Liver (tissue), 9 donors: ENCODE measurements around the gene ZBTB11. TPM values are rescaled to one million over a fixed set of nuclear protein-coding genes. Genes with fewer than 3 reads are reported as not detected.

ENCODE experiments used
- DNase-seq: peaks from one replicate; pipeline ENCODE4 v3.0.0-alpha.2; 2017; ENCODE audit warnings: low spot score
- H3K27ac ChIP-seq, 2 donors: one replicate each; pipeline ENCODE4 v1.7.0; 2013; ENCODE audit warnings: inconsistent platforms in 2 of 2, low read length in 2 of 2, control low read depth in 1 of 2, low read depth in 1 of 2, mild to moderate bottlenecking in 1 of 2
- H3K27me3 ChIP-seq, 4 donors: one replicate each; pipeline versions ENCODE4 v1.6.1 to v1.7.0; 2013; ENCODE audit warnings: low read length in 3 of 4, inconsistent platforms in 1 of 4, mild to moderate bottlenecking in 1 of 4, moderate library complexity in 1 of 4; ENCODE audit not compliant: control insufficient read depth in 4 of 4, insufficient read depth in 4 of 4
- H3K36me3 ChIP-seq, 4 donors: one replicate each; pipeline versions ENCODE4 v1.6.1 to v1.7.0; 2013; ENCODE audit warnings: low read length in 3 of 4, mild to moderate bottlenecking in 3 of 4, low read depth in 1 of 4, moderate library complexity in 1 of 4; ENCODE audit not compliant: control insufficient read depth in 4 of 4, insufficient read depth in 3 of 4
- H3K4me1 ChIP-seq, 4 donors: one replicate each; pipeline versions ENCODE4 v1.6.1 to v1.7.0; 2013; ENCODE audit warnings: low read length in 3 of 4, mild to moderate bottlenecking in 3 of 4, moderate library complexity in 1 of 4; ENCODE audit not compliant: control insufficient read depth in 4 of 4, insufficient read depth in 4 of 4
- H3K4me3 ChIP-seq, 3 donors: one replicate each; pipeline versions ENCODE4 v1.6.1 to v1.7.0; 2013; ENCODE audit warnings: low read length in 3 of 3, control low read depth in 1 of 3, low read depth in 1 of 3, mild to moderate bottlenecking in 1 of 3
- H3K9ac ChIP-seq, 2 donors: one replicate each; pipeline ENCODE4 v1.7.0; 2013; ENCODE audit warnings: low read length in 2 of 2, mild to moderate bottlenecking in 2 of 2, moderate library complexity in 2 of 2, control low read depth in 1 of 2, low read depth in 1 of 2
- H3K9me3 ChIP-seq, 4 donors: one replicate each; pipeline versions ENCODE4 v1.6.1 to v1.7.0; 2013; ENCODE audit warnings: low read length in 3 of 4; ENCODE audit not compliant: control insufficient read depth in 4 of 4
- ATF3 ChIP-seq: IDR thresholded peaks from 2 replicates; pipeline ENCODE4 v1.6.1; 2016; ENCODE audit warnings: antibody characterized with exemption
- CTCF ChIP-seq: fragments of 150-350 bp; IDR thresholded peaks from 2 replicates; pipeline ENCODE4 v1.5.1; 2017; ENCODE audit warnings: improper control_type of control experiment, low read depth, low read length; ENCODE audit not compliant: missing input control
- FOXA2 ChIP-seq: IDR thresholded peaks from 2 replicates; pipeline ENCODE4 v1.6.1; 2016; ENCODE audit warnings: antibody characterized with exemption
- GABPA ChIP-seq, 2 donors: IDR thresholded peaks in 1 of 2; conservative IDR thresholded peaks in 1 of 2; 2 replicates each; pipeline ENCODE4 v1.6.1; 2016; ENCODE audit warnings: antibody characterized with exemption in 2 of 2, mild to moderate bottlenecking in 1 of 2, moderate library complexity in 1 of 2
- HNF4A ChIP-seq, 2 donors: conservative IDR thresholded peaks; 2 replicates each; pipeline ENCODE4 v1.6.1; 2016; ENCODE audit warnings: antibody characterized with exemption in 2 of 2, mild to moderate bottlenecking in 2 of 2
- HNF4G ChIP-seq: IDR thresholded peaks from 2 replicates; pipeline ENCODE4 v1.6.1; 2016; ENCODE audit warnings: antibody characterized with exemption
- JUND ChIP-seq, 2 donors: IDR thresholded peaks; 2 replicates each; pipeline ENCODE4 v1.6.1; 2016; ENCODE audit warnings: antibody characterized with exemption in 2 of 2
- MAX ChIP-seq: IDR thresholded peaks from 2 replicates; pipeline ENCODE4 v1.6.1; 2016; ENCODE audit warnings: antibody characterized with exemption
- NR2F2 ChIP-seq: IDR thresholded peaks from 2 replicates; pipeline ENCODE4 v1.6.1; 2016; ENCODE audit warnings: antibody characterized with exemption
- RAD21 ChIP-seq, 2 donors: IDR thresholded peaks; 2 replicates each; pipeline ENCODE4 v1.6.1; 2016; ENCODE audit warnings: antibody characterized with exemption in 2 of 2, mild to moderate bottlenecking in 2 of 2
- REST ChIP-seq: IDR thresholded peaks from 2 replicates; pipeline ENCODE4 v1.6.1; 2016; ENCODE audit warnings: antibody characterized with exemption, mild to moderate bottlenecking
- SP1 ChIP-seq: IDR thresholded peaks from 2 replicates; pipeline ENCODE4 v1.6.1; 2018; ENCODE audit warnings: antibody characterized with exemption, mild to moderate bottlenecking
- TAF1 ChIP-seq: conservative IDR thresholded peaks from 2 replicates; pipeline ENCODE4 v1.6.1; 2016; ENCODE audit warnings: antibody characterized with exemption, mild to moderate bottlenecking
- YY1 ChIP-seq: IDR thresholded peaks from 2 replicates; pipeline ENCODE4 v1.6.1; 2016; ENCODE audit warnings: antibody characterized with exemption, mild to moderate bottlenecking
- ZBTB33 ChIP-seq: IDR thresholded peaks from 2 replicates; pipeline ENCODE4 v1.6.1; 2016; ENCODE audit warnings: antibody characterized with exemption
- whole genome bisulfite sequencing: extraction: QIAGEN DNeasy Blood & Tissue Kit; methylation state at CpG from one replicate; pipeline ENCODE4 v1.1.7; 2013; 5-methylcytosine and 5-hydroxymethylcytosine counted together
- polyA plus RNA-seq, 2 donors: library from polyadenylated mRNA; stranded (reverse) in 1 of 2; unstranded in 1 of 2; fragments of 200-250 nt in 1 of 2; fragments of >200 nt in 1 of 2; fragmentation: Nextera tagmentation in 1 of 2; extraction: Ambion mirVana in 1 of 2; gene quantifications; one replicate each; pipeline versions ENCODE4 v1.2.1 to v1.2.3, GENCODE V29; 2013 to 2015
- total RNA-seq, 2 donors: library from RNA; depleted of rRNA; stranded (reverse); fragments of >200 nt; gene quantifications; one replicate each; pipeline ENCODE4 v1.2.3, GENCODE V29; 2014
- donor health status: healthy.
- donor health status: healthy.
- donor health status: healthy.
- donor health status: healthy.
- donor health status: healthy.

Gene ZBTB11
- total and polyA plus RNA-seq, 4 donors = 3.8 to 18.7 (median 9.2) TPM

GRCh38 chr3:101643861-101644613 lies 32.9 kb downstream of the ZBTB11 start:
- no peak overlapping the region for H3K9ac ChIP-seq
- WGBS = 78% methylated on average over 6 of the region's 6 CpGs
- TF ChIP-seq FOXA2 (no peak), RAD21 (IDR thresholded peaks at IDR 0.05) (no peak)
- no peak overlapping the region for H3K27ac ChIP-seq
- no peak for DNase-seq
- no peaks in the 10 kb centered on the region for H3K9me3 ChIP-seq
- no peak overlapping the region for H3K4me3 ChIP-seq
- H3K27me3 ChIP-seq = no peaks in the 10 kb centered on the region
- H3K36me3 ChIP-seq = peaks cover 2 to 7% (median 5%) of the 10 kb centered on the region in 4 donors
- no peaks in the 10 kb centered on the region for H3K4me1 ChIP-seq

- DNase-seq = no peak
- TF ChIP-seq HNF4G (no peak), ATF3 (no peak), TAF1 (no peak), MAX (no peak), FOXA2 (no peak), GABPA (IDR thresholded peaks at IDR 0.05 in 1 of 2, conservative IDR thresholded peaks at IDR 0.05 in 1 of 2) (no peak), RAD21 (IDR thresholded peaks at IDR 0.05) (no peak), CTCF (no peak)
- no peak overlapping the region for H3K9ac ChIP-seq
- H3K4me1 ChIP-seq = no peaks in the 10 kb centered on the region
- no peak overlapping the region for H3K27ac ChIP-seq
- no peaks in the 10 kb centered on the region for H3K9me3 ChIP-seq
- H3K27me3 ChIP-seq = no peaks in the 10 kb centered on the region
- no peak overlapping the region for H3K4me3 ChIP-seq
- WGBS = 94% methylated on average over 8 of the region's 8 CpGs
- peaks cover 0 to 2% (median 2%) of the 10 kb centered on the region in 4 donors for H3K36me3 ChIP-seq
These were observed 33.7 kb downstream of the ZBTB11 start for GRCh38 chr3:101643009-101643844.

GRCh38 chr3:101642441-101642840 lies 34.5 kb downstream of the ZBTB11 start:
- no peaks in the 10 kb centered on the region for H3K9me3 ChIP-seq
- no peaks in the 10 kb centered on the region for H3K27me3 ChIP-seq
- no peak for DNase-seq
- H3K36me3 ChIP-seq = peaks cover 0 to 2% (median under 1%) of the 10 kb centered on the region in 4 donors
- 86% methylated on average over 3 of the region's 3 CpGs for WGBS
- no peak overlapping the region for H3K27ac ChIP-seq
- no peaks in the 10 kb centered on the region for H3K4me1 ChIP-seq
- H3K9ac ChIP-seq = no peak overlapping the region
- H3K4me3 ChIP-seq = no peak overlapping the region
- TF ChIP-seq NR2F2 = no peak
- TF ChIP-seq SP1 = no peak
- TF ChIP-seq JUND (IDR thresholded peaks at IDR 0.05) = no peak
- no peak for TF ChIP-seq CTCF
- TF ChIP-seq HNF4A (conservative IDR thresholded peaks at IDR 0.05) = no peak
- no peak for TF ChIP-seq REST
- TF ChIP-seq YY1 = no peak
- TF ChIP-seq RAD21 (IDR thresholded peaks at IDR 0.05) = no peak
- TF ChIP-seq HNF4G = no peak
- TF ChIP-seq ZBTB33 = no peak
- TF ChIP-seq GABPA (IDR thresholded peaks at IDR 0.05 in 1 of 2, conservative IDR thresholded peaks at IDR 0.05 in 1 of 2) = no peak
